ENCODE data around the gene POU3F3. TPM values are rescaled to one million over a fixed set of nuclear protein-coding genes. Genes with fewer than 3 reads are reported as not detected.

POU3F3 gene
- total RNA-seq, 2 experiments from 2014 or later: not detected

DNA sequence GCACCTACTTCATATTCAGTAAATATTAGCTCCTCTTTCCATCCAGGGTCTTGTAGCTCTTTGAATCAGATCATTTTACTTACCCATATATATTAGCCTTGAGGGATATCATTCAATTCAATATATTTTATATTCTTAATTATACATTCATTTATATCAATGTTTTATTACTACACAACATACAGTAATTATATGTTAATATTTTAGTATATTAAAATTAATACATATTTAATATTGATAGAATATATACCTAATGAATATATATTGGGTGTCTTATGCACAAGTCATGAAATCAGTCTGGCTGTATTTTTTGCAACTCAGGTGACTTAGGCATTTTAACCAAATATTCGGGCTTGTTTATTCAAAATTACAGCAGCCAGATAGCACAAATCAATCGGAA lies 37.2 kb downstream of the POU3F3 start:
- Mint-ChIP-seq H3K4me3 (no peak overlapping the region), H3K9me3 (ENCODE audit: insufficient read depth) (no peaks in the 10 kb centered on the region), H3K36me3 (ENCODE audit: low read depth) (no peaks in the 10 kb centered on the region), H3K4me1 (ENCODE audit: low read depth) (peaks cover 13% of the 10 kb centered on the region), H3K27ac (no peak overlapping the region), H3K27me3 (ENCODE audit: low read depth) (no peaks in the 10 kb centered on the region)
- ChIA-PET POLR2A (no interaction called here), CTCF (interaction anchor here (1.2 kb wide), 1 partner anchor 42 kb away, joined by 4 read pairs; no protein-coding TSS in a partner anchor)
- ATAC-seq (no peak), DNase-seq (no peak)

DNA sequence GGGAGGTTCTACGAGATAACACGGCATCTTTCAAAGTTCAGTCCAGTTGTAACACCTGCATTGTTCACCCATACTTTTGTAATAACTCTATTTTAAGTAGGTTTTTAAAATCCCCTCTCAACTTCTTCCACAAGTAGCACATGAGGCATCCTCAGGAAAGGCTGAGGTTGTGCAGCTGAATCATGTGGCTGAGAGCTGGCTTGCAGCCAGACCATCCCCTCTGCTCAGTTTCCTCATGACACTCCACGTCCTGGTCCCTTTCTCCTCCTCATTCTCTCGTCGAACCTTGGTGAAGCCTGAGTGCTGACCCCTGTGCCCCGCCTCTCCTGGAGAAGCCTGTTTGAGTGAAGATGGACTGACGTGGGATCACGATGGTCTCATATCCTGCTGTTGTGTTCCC lies 42.5 kb downstream of the POU3F3 start:
- no peak overlapping the region for H3K4me3 Mint-ChIP-seq
- no peaks in the 10 kb centered on the region for H3K4me1 Mint-ChIP-seq (ENCODE audit: low read depth)
- CTCF ChIA-PET: no interaction called here
- H3K27ac Mint-ChIP-seq: no peak overlapping the region
- no peaks in the 10 kb centered on the region for H3K9me3 Mint-ChIP-seq (ENCODE audit: insufficient read depth)
- DNase-seq (no peak), ATAC-seq (no peak)
- POLR2A ChIA-PET: no interaction called here
- no peaks in the 10 kb centered on the region for H3K27me3 Mint-ChIP-seq (ENCODE audit: low read depth)
- no peaks in the 10 kb centered on the region for H3K36me3 Mint-ChIP-seq (ENCODE audit: low read depth)

DNA sequence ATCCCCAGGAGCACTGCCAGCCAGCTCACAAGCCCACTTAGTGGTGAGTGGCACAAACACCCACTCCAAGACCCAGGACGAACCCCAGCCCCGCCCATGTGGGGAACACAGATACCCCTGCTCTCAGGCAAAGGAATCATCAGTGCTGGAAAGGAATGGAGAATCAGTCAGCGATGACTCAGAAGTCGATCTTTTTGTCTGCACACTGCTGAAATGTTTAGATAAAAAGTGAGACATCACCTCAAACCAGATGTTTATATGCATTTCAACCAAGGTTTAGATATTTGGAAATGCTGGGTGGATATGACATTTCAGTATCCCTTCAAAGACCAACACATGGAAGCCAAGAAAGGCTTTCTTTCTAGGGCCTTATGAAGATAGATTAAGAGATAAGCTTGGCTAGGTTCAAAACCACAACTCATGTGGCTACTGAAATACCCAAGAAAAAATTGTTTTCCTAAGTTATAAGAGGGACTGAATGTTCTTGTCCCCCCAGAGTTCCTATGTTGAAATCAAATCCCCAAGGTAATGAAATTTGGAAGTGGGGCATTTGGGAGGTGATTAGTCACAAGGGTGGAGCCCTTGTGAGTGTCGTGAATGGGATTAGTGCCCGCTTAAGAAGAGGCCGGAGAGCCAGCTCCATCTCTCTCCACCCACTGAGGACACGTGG lies 43.7 kb downstream of the POU3F3 start:
- Mint-ChIP-seq H3K9me3 (ENCODE audit: insufficient read depth) (no peaks in the 10 kb centered on the region), H3K36me3 (ENCODE audit: low read depth) (no peaks in the 10 kb centered on the region), H3K4me1 (ENCODE audit: low read depth) (no peaks in the 10 kb centered on the region), H3K27ac (no peak overlapping the region), H3K27me3 (ENCODE audit: low read depth) (no peaks in the 10 kb centered on the region), H3K4me3 (no peak overlapping the region)
- no peak for ATAC-seq
- no peak for DNase-seq
- CTCF ChIA-PET: no interaction called here
- POLR2A ChIA-PET: no interaction called here

DNA sequence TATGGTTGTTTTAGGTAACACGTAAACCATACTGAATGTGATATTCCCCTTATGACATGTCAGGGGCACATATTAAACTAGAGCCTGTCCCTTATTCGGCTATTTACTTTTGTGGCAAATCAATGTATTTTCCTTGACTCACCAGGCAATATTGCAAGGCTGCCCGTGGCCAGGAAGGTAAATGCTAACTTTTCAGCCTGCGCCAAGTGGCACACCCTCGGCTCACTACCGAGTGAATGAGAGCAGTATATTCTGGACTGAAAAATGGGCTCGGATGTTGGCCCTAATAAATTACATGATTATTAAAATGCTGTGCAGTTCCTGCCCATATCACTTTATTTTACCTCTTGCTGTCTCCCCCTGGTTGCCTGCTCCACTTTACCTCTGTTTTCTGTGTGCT lies 46.7 kb downstream of the POU3F3 start:
- no peaks in the 10 kb centered on the region for H3K4me1 Mint-ChIP-seq (ENCODE audit: low read depth)
- no peaks in the 10 kb centered on the region for H3K9me3 Mint-ChIP-seq (ENCODE audit: insufficient read depth)
- H3K27me3 Mint-ChIP-seq (ENCODE audit: low read depth): no peaks in the 10 kb centered on the region
- ATAC-seq: no peak
- H3K27ac Mint-ChIP-seq: no peak overlapping the region
- ChIA-PET POLR2A (no interaction called here), CTCF (no interaction called here)
- no peak for DNase-seq
- H3K36me3 Mint-ChIP-seq (ENCODE audit: low read depth): no peaks in the 10 kb centered on the region
- no peak overlapping the region for H3K4me3 Mint-ChIP-seq

DNA sequence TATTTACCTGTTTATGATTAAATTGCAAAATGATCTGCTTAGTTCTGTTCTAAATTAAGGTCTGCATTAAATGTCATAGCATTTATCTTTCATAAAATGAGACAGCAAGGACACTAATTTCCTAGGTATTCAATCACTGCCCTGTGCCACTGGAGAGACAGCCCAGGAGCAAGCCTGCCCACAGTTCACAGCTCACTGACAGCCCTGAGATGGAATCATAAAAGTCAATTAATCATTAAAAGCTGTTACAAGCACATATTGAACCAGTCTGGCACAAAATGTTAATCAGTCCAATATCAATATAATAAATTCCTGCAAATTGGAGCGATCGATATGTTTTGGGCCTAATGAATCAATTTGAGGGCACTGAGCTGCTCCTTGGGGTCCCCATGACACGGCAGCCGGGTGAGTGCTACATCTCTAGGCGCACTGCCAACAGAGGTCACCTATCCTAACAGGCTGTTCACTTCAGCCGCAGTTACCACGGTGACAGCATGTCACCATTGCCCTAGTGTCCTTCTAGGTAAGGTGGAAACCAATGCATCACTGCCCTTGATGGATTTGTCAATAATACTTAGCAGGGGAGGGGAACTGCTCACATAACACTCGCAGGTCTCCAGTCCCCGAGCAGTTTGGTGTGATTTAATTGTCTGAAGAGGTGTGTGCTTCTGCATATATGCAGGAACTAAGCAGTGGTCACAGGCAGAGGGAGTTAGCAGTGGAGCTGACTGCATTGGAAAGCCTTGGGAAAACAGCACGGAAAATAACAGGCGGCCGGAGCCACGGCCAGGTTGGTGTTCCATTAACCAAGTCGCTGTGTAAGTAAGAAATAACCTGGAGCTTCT lies 47.3 kb downstream of the POU3F3 start:
- no peaks in the 10 kb centered on the region for H3K27me3 Mint-ChIP-seq (ENCODE audit: low read depth)
- H3K27ac Mint-ChIP-seq: no peak overlapping the region
- ChIA-PET CTCF (no interaction called here), POLR2A (no interaction called here)
- no peaks in the 10 kb centered on the region for H3K4me1 Mint-ChIP-seq (ENCODE audit: low read depth)
- ATAC-seq (no peak), DNase-seq (no peak)
- H3K36me3 Mint-ChIP-seq (ENCODE audit: low read depth): no peaks in the 10 kb centered on the region
- no peak overlapping the region for H3K4me3 Mint-ChIP-seq
- H3K9me3 Mint-ChIP-seq (ENCODE audit: insufficient read depth): no peaks in the 10 kb centered on the region

DNA sequence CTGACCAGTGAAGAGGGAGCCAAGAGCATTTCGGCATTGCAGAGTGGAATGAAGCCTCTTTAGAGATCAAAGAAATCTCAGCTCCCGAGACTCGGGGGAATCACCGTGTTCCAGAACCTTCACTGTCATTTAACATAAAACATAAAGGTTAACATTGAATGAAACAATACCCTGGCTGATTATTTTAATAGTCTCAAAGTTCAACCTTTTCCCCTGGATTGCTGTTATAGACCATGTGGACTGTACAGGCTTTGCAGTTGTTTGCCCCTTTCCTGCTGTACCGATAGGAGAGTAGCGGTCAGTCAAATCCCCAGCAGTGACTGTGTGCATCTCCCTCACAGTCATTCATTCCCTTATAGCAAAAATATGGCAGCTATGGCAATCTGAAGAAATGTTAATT lies 48.4 kb downstream of the POU3F3 start:
- Mint-ChIP-seq H3K36me3 (ENCODE audit: low read depth) (no peaks in the 10 kb centered on the region), H3K27ac (no peak overlapping the region), H3K4me1 (ENCODE audit: low read depth) (no peaks in the 10 kb centered on the region), H3K27me3 (ENCODE audit: low read depth) (peaks cover 3% of the 10 kb centered on the region), H3K4me3 (no peak overlapping the region), H3K9me3 (ENCODE audit: insufficient read depth) (no peaks in the 10 kb centered on the region)
- no peak for ATAC-seq
- DNase-seq: no peak
- POLR2A ChIA-PET: no interaction called here
- CTCF ChIA-PET: no interaction called here

Other genes with a start within 250 kb of the POU3F3 start
- gene MRPS9, start 184.0 kb downstream of the POU3F3 start, total RNA-seq: 10 to 100 TPM; 24.9 to 25.2 TPM